HT-29 (cell line): ENCODE data around the gene PRKAR1B. TPM values are rescaled to one million over a fixed set of nuclear protein-coding genes. Genes with fewer than 3 reads are reported as not detected.
A peak's percentile ranks its signal among the peaks of the same experiment; 100 is the strongest.
"Not testable (repeated sequence)": the region's sequence is repeated elsewhere in the genome, so short reads cannot be mapped to it uniquely, and the experiment has no call there.

ENCODE experiments used
- DNase-seq: peaks from one replicate; pipeline ENCODE4 v3.0.0-alpha.2; 2015; ENCODE audit warnings: low spot score
- total RNA-seq: library from RNA; depleted of rRNA; stranded (reverse); fragments of >200 nt; shearing (Covaris generic); gene quantifications from 2 replicates; pipeline ENCODE4 v1.2.3, GENCODE V29; 2014

PRKAR1B gene
- total RNA-seq, 1 experiment from 2014 or later = 78.0 TPM

GRCh38 chr7:645606-646005, 81.5 kb downstream of the PRKAR1B start:
- no peak for DNase-seq

GRCh38 chr7:644381-645305, 82.4 kb downstream of the PRKAR1B start:
- no peak for DNase-seq

- DNase-seq = no peak
These were observed 85.1 kb downstream of the PRKAR1B start for GRCh38 chr7:641966-642365.

DNA sequence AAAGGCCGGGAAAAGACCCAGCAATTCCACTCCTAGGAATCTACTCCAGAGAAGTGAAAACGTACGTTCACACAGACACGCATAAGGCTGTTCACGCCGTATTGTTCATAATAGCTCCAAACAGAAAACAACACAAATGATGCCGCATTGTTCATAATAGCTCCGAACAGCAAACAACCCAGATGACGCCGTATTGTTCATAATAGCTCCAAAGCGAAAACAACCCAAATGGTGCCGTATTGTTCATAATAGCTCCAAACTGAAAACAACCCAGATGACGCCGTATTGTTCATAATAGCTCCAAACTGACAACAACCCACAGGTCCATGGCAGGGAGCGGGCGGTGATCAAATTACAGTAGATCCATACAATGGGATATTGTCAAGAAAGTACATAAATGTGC, 85.8 kb downstream of the PRKAR1B start:
- DNase-seq = peak; percentile 70

DNA sequence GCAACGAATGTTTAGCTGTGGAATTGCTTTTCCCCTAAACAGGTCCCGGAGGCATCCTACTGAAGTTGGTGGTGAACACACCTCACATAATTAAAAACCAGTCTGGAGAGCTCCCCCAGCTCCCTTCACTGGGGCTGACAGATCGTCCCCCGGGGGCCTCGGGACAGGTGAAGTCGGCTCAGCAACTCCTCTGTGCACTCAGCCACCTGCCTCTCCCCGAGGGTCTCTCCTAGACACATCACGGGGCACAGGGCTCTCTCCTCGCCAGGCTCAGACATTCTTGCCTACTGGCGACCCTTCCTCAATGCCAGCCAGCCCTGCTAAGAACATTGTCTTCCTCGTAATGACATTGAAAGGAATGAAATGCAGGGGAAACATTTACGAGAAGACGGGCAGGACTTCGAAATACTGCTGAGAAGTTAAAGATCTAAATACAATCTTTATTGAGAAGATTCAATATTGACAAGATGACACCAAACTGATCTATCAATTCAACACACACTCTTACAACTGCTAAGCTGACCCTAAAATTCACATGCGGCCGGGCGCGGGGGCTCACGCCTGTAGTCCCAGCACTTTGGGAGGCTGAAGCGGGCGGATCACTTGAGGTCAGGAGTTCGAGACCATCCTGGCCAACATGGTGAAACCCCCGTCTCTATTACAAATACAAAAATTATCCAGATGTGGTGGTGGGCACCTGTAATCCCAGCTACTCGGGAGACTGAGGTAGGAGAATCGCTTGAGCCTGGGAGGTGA, 88.6 kb downstream of the PRKAR1B start:
- DNase-seq = no peak

- DNase-seq = no peak
These were observed 89.3 kb downstream of the PRKAR1B start for GRCh38 chr7:637826-638225.

GRCh38 chr7:636396-636795, 90.7 kb downstream of the PRKAR1B start:
- peak; percentile 17 for DNase-seq

DNA sequence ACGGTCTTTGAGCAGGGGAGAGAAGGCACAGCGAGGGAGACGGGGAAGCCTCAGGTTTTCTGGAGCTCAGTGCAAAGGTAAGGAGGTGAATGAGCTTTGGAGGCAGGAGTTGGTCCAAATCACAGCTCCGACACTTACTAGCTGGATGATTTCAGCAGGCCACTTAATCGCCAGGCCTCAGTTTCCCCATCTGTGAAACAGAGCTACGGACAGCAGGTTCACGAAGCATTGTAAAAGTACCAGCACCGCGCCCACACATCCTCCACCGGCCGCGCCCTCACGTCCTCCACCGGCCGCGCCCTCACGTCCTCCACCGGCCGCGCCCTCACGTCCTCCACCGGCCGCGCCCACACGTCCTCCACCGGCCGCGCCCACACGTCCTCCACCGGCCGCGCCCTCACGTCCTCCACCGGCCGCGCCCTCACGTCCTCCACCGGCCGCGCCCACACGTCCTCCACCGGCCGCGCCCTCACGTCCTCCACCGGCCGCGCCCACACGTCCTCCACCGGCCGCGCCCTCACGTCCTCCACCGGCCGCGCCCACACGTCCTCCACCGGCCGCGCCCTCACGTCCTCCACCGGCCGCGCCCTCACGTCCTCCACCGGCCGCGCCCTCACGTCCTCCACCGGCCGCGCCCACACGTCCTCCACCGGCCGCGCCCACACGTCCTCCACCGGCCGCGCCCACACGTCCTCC, 91.2 kb downstream of the PRKAR1B start:
- not testable (repeated sequence) for DNase-seq

- no peak for DNase-seq
These were observed 91.9 kb downstream of the PRKAR1B start for GRCh38 chr7:635227-635626.

GRCh38 chr7:633381-634018, 93.6 kb downstream of the PRKAR1B start:
- no peak for DNase-seq

GRCh38 chr7:632831-633210, 94.3 kb downstream of the PRKAR1B start:
- no peak for DNase-seq

- DNase-seq = no peak
These were observed 94.9 kb downstream of the PRKAR1B start for GRCh38 chr7:631964-632830.

GRCh38 chr7:631291-631711, 95.8 kb downstream of the PRKAR1B start:
- no peak for DNase-seq

DNA sequence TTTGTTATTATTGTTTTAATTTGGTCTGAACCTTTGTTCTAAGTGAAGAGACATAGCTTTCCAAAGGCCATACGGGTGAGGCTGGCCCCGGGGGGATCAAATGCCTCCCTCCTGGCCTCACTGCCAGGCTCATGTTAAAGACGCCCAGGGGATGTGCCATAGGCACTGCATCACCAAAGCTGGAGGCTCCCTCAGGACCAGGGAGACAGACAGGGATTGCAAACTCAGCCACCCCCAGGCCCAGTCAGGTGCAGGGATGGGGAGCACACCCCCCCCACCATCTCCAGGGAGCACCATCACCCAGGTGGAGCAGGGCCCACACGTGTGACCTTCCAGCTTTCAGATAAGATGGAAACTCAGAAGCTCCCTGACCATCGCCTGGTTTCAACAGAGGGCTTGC, 96.5 kb downstream of the PRKAR1B start:
- DNase-seq = no peak

- no peak for DNase-seq
These were observed 97.0 kb downstream of the PRKAR1B start for GRCh38 chr7:630111-630511.

DNA sequence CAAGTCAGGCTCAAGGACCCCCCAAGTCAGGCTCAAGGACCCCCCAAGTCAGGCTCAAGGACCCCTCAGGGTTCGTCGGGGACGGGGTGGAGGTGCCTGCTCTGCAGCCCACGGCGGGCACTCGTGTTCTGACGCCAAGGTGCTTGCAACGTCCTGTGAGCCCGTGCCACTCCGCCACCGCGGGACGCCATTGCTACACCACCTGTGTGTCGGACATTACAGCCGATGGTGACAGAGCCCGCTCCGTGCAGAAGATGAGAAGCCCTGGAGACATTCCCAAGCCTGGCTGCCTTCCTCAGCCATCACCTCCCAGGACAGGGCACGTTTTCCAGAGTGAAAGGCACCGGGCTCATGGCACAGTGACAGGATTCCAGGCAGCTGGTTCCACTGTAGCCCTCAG, 98.3 kb downstream of the PRKAR1B start:
- no peak for DNase-seq

DNA sequence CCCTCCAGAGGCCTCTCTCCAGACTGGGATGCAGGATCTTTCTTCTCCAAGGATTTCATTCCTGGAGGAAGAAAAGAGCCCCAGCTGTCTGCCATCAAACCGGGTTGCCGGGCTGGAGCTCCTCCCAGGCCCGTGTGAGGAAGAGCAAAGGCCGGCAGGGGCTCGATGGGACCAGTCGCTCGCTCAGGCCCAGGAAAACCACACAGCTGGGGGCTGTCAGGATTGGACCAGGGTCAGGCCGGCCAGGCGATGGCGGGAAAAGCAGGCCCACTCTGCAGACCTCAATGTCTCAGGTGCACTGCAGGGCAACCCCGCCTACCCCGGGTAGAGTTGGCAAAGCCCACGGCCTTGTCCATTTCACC, 98.7 kb downstream of the PRKAR1B start:
- no peak for DNase-seq

- no peak for DNase-seq
These were observed 99.2 kb downstream of the PRKAR1B start for GRCh38 chr7:627661-628401.

DNA sequence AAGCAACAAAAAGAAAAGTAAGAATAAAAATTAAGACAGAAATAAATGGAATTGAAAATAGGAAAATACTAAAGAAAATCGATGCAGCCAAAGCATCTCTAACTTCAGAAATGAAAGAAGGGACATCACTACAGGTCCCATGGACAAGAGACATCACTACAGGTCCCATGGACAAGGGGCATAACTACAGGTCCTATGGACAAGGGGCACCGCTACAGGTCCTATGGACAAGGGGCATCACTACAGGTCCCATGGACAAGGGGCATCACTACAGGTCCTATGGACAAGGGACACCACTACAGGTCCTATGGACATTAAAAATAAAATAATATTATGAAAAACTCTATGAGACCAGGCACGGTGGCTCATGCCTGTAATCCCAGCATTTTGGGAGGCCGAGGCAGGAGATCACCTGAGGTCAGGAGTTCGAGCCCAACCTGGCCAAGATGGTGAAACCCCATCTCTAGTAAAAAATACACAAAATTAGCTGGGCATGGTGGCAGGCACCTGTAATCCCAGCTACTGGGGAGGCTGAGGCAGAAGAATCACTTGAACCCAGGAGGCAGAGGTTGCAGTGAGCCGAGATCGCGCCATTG, 101.6 kb downstream of the PRKAR1B start:
- no peak for DNase-seq

DNA sequence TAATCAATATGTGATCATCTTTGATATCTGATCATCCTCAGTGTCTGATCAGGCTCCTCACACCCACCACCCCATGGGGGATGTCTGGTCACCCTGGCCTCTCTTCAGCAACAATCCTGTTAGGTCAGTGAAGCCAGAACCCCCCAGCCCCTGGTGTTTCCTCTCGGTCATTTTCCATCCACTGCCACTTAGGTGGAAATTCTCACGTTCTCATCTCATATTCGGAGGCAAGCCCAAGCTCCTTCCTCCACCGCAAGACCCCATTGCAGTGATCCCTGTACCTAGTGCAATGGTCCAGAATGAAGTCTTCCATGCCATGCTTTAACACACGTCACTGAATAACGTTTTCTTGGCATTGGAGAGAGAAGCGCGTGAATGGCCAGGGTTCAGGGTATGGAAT, 103.6 kb downstream of the PRKAR1B start:
- no peak for DNase-seq
